ENCODE measurements around the gene NAA35.
"Not testable (repeated sequence)": the region's sequence is repeated elsewhere in the genome, so short reads cannot be mapped to it uniquely, and the experiment has no call there.

NAA35 gene

GRCh38 chr9:86034863-86035734 lies 94.2 kb downstream of the NAA35 start:
- no peak for DNase-seq (ENCODE audit: low read depth)

- no peak for DNase-seq (ENCODE audit: low read depth)
Observed at GRCh38 chr9:86035827-86036440, 95.0 kb downstream of the NAA35 start.

GRCh38 chr9:86036555-86036954 lies 95.6 kb downstream of the NAA35 start:
- no peak for DNase-seq (ENCODE audit: low read depth)

GRCh38 chr9:86039991-86040860 lies 99.3 kb downstream of the NAA35 start:
- DNase-seq (ENCODE audit: low read depth): no peak

DNA sequence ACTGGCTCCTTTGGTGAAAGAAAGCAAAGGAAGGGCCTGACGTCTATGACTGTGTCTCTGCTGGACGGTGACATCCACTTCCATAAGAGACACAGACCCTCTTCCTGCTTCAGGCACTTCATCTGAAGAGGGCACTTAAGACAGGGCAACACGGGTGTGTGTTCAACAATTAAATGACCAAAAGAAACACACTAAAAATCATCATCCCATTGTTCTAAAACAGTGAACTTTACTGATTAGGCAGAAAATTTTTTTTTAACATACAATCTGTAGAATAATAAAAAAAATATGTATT lies 99.9 kb downstream of the NAA35 start:
- DNase-seq (ENCODE audit: low read depth): no peak

DNA sequence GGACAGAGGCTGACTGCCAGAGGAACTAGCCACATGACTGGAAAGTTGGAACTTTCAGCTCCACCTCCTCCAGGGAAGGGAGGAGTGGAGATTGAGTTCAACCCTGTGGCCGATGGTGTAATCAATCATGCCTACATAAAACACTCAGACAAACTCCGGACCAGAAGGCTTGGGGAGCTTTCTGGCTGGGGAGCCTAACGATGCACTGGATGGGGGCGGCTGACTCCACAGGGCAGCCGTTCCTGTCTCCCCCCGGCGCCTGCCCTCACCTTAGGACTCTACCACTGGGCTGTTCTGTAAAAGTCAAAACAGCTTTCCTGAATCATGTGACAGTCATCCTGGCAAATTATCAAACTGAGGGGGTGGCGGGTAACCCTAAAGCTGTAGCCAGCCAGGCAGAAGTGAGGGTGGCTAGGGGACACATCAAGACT lies 100.4 kb downstream of the NAA35 start:
- DNase-seq (ENCODE audit: low read depth): no peak

GRCh38 chr9:86042199-86042978 lies 101.4 kb downstream of the NAA35 start:
- no peak for DNase-seq (ENCODE audit: low read depth)

- DNase-seq (ENCODE audit: low read depth): no peak
Observed at GRCh38 chr9:86043586-86043985, 102.6 kb downstream of the NAA35 start.

- no peak for DNase-seq (ENCODE audit: low read depth)
Observed at GRCh38 chr9:86043999-86044398, 103.1 kb downstream of the NAA35 start.

- DNase-seq (ENCODE audit: low read depth): no peak
Observed at GRCh38 chr9:86045654-86046053, 104.7 kb downstream of the NAA35 start.

DNA sequence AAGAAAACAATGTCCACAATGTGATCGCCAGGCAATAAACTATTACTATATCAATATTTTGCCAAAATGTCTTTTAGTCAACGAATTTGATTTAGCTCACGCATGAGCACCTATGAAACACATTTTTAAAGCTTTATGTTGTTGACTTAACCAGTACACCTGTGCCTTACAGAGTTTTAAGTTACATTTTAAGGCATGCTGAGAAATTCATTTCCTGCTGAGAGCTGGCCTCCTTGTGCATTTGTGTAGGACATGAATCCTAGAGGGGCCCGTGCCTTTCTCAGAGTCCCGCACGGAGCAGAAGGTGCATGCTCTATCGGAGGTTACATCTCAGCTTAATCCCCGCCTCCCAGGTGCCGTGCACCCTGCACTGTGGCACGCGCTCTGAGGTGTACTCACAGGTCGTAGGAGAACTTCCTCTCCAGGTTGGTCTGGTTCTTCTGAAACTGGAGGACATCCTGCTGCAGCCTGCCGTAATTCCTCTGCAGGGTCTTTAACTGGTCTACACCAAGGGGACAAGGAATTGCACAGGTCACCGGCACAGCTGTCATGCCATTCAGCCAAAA lies 105.2 kb downstream of the NAA35 start:
- DNase-seq (ENCODE audit: low read depth): no peak

DNA sequence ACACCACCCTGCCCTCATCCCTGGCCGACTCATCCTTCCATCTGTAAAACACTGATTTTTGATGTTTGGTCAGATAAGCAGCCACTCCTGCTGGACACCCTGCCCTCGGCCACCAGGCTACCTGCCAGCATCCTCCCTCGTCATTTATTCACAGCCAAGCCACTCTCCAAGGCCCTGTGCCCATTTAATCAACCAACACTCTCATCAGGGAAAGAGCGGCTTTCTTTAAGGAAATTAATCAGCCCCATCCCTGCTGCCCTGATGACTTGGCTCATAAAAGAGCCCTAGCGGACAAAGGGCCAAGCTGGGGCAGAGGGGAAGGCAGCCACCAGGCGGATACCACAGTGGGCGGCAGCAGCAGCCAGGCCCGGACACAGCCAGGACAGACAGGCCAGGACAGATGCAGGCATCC lies 106.0 kb downstream of the NAA35 start:
- DNase-seq (ENCODE audit: low read depth): no peak

- DNase-seq (ENCODE audit: low read depth): no peak
Observed at GRCh38 chr9:86047361-86047760, 106.4 kb downstream of the NAA35 start.

DNA sequence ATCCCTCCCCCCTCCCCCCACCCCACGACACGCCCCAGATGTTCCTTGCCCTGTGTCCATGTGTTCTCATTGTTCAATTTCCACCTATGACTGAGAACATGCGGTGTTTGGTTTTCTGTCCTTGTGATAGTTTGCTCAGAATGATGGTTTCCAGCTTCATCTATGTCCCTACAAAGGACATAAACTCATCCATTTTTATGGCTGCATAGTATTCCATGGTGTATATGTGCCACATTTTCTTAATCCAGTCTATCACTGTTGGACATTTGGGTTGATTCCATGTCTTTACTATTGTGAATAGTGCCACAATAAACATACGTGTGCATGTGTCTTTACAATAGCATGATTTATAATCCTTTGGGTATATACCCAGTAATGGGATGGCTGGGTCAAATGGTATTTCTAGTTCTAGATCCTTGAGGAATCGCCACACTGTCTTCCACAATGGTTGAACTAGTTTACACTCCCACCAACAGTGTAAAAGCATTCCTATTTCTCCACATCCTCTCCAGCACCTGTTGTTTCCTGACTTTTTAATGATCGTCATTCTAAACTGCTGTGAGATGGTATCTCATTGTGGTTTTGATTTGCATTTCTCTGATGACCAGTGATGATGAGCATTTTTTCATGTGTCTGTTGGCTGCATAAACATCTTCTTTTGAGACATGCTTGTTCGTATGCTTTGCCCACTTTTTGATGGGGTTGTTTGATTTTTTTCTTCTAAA lies 107.2 kb downstream of the NAA35 start:
- not testable (repeated sequence) for DNase-seq (ENCODE audit: low read depth)

GRCh38 chr9:86052556-86053468 lies 111.9 kb downstream of the NAA35 start:
- DNase-seq (ENCODE audit: low read depth): no peak

GRCh38 chr9:86054695-86055094 lies 113.7 kb downstream of the NAA35 start:
- DNase-seq (ENCODE audit: low read depth): no peak

DNA sequence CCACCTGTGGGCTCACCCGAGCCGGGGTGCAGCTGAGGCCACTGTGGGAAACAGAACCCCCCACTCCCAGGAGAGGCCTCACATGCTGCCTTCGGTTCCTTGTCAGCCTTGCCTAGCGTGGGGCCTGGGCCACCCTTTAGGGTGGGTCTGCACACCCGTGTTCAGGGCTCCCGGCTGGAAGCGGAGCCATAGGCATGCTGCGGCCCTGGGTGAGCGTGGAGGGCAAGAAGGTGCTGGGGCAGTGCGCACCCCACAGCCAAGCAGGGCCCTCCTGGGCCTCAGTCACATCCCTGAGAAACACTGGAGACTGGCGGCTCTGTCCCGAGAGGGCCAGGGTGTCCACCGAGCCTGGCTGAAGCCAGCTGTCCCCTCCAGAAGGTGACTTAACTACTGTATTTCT lies 116.5 kb downstream of the NAA35 start:
- DNase-seq (ENCODE audit: low read depth): no peak

GRCh38 chr9:86061972-86062739 lies 121.2 kb downstream of the NAA35 start:
- no peak for DNase-seq (ENCODE audit: low read depth)

Measured in stimulated activated CD8-positive, alpha-beta memory T cell treated with anti-CD3 and anti-CD28 coated beads, Interleukin-15, amount 100 ng/mL, for 24 hours (primary cell).